Measurements from ENCODE around the gene SLC22A5.
"Not testable (repeated sequence)": the region's sequence is repeated elsewhere in the genome, so short reads cannot be mapped to it uniquely, and the experiment has no call there.

Gene SLC22A5

DNA sequence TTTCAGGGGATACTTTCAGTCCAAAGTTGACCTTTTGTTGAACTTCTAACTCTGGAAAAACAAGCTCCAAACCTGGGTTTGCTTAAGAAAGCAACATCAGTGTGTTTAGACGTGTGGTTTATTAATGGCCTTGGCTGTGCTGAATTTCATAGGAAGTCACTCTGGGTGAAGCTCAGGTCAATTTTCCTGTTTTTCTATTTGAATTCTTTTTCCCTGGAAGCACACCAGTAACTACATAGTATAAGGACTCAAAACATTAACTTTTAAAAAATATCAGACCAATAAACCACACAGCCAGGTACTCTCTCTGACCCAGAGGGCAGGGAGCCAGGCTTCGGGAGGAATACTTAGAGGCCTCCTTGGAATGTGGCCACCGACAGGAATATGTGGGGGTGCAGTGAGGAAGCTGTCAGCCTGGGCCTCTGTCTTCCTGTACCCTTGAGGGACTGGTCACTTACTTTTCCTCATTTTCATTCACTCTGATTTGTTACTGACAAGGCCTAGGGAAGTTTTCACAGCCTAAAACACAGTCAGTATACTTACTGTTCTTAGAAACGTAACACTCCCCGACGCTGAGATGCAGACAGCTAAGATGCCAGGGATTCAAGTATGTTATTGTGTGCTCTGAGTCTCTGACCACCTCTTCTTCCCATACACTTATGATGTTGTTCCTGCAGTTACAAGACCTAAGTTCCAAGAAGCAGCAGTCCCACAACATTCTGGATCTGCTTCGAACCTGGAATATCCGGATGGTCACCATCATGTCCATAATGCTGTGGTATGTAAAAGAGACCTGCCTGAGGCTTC lies 18.9 kb downstream of the SLC22A5 start:
- DNase-seq (ENCODE audit: low spot score), result no peak

DNA sequence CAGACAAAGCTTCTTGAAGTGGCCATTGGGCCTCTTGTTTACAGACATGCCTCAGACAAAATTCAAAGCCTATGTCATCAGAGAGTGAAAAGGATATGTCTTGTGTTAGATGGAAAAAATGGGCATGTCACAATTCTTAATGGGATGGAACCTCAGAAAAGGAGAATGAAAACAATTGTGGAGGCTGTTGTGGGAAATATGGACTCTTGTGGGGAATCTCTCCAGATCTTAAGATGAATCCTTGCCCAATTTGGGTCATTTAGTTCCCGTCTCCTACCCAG lies 19.5 kb downstream of the SLC22A5 start:
- no peak for DNase-seq (ENCODE audit: low spot score)

DNA sequence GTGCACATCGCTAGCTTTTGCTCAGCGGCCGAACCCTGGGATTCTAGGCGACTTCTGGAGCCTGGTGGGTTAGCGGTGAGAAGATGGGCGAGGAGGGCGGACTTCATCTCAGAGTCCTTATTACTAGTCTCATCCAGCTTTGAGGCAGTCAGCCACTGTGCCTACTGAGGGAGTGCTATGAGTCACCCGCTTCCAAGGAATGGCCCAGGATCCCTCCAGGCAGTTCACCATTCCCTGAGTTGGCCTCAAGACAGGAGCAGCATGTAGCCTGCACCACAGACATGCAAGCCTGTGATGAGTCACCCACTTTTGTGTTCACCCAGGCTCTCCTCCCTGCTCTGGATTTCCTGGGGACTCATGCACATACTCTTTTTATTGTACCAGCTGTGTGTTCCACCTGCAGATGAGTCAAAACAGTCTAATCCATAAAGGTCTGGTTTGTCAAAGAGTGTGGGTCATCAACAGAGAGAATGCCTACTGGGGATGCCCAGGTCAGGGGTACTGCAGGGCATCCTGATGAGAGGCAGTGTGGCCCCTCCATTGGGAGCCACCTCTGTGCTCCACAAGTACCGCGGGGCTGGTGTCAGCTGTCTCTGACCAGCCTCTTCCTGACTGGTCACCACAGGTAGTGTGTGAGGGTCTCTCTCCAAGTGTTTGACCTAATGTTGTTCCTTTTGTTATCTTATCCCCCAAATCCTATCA lies 20.2 kb downstream of the SLC22A5 start:
- DNase-seq (ENCODE audit: low spot score), result peak; percentile 89

DNA sequence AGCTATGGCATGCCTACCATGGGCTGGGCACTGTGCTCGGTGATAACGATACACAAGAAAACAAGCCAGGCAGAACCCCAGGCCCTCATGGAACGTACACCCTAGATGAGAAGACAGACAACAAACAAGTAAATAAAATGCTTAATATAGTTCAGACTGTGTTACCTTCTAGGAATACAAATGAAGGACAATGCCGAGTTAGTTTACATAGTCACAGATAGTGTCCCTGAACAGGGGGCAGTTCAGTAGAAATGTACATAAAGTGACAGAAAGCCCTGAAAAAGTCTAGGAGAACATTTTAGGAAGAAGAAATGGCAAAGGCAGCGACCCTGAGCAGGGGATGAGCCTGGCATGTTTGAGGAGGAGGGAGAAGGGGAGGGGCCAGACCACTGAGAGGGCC lies 21.7 kb downstream of the SLC22A5 start:
- DNase-seq (ENCODE audit: low spot score), result no peak

DNA sequence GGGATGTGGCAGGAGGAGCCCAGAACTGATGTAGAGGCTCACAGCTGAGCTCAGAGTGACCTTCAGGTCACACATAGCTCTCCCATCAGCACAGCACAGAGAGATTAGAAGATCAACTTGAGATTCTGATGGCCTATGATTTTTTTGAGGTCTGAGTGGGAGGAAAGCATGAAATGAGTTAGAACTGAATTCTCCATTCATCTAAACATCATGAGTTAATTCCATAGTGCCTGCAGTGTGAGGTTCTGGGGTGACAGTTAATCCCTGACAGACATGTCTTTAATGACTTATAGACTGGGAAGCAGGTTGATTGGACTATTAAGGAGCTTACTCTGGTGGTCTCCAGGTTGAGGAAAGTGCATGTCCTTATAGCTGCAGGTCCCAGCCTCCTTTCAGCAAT lies 22.4 kb downstream of the SLC22A5 start:
- DNase-seq (ENCODE audit: low spot score), result no peak

DNA sequence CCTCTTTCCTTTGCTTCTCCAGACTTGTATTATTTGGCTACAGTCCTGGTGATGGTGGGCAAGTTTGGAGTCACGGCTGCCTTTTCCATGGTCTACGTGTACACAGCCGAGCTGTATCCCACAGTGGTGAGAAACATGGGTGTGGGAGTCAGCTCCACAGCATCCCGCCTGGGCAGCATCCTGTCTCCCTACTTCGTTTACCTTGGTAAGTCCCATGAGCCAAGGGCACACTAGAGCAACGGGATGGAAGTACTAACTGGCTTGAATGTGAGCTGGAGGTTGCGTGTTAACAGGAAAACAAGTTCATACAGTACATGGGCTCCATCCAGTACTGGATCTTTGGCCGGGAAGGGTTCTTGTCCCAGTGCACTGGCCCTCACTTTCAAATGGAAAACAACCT lies 22.9 kb downstream of the SLC22A5 start:
- DNase-seq (ENCODE audit: low spot score), result no peak

DNA sequence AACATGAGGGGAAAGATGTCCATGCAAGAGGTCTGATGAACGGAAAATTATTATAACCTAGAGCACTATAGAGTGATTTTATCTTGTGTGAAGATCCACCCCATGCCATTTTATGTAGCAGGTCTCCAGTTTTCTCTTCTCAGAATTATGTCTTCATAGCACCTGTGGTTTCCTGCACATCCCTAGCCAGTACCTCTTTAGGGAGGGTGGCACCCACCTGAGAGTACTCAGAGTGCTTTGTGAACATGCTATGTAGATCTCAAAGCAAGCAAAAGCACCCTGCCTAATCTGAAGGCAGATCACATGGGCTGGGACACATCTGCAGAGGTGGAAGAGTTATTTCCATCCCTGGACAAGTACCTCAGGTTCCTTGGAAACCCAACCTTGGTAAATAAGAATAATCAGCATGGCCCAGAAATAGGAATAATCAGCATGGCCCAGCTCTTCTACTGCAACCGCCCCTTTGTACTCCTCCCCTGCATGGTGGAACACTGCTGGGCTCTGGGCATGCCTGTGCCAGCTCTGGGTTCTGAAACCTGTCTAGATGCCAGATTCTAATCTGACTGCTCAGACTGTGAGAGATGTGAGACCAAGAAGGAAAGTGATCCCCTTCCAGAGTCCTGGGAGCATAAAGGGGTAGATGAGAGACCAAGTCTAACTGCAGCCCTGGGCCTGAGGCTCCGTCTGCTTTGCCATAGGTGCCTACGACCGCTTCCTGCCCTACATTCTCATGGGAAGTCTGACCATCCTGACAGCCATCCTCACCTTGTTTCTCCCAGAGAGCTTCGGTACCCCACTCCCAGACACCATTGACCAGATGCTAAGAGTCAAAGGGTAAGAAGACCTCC lies 23.7 kb downstream of the SLC22A5 start:
- DNase-seq (ENCODE audit: low spot score), result no peak

DNA sequence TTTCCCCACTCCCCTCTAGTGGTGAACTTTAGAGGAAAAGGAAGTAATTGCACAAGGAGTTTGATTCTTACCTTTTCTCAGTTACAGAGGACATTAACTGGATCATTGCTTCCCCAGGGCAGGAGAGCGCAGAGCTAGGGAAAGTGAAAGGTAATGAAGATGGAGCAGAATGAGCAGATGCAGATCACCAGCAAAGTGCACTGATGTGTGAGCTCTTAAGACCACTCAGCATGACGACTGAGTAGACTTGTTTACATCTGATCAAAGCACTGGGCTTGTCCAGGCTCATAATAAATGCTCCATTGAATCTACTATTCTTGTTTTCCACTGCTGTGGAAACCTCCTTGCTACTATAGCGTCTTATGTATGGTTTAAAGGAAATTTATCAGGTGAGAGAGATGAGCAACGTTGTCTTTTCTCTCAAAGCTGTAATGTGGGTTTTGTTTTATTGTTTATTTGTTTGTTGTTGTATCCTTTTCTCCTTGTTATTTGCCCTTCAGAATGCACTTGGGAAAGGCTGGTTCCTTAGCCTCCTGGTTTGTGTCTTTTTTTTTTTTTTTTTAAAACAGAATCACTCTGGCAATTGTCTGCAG lies 25.3 kb downstream of the SLC22A5 start:
- no peak for DNase-seq (ENCODE audit: low spot score)

DNA sequence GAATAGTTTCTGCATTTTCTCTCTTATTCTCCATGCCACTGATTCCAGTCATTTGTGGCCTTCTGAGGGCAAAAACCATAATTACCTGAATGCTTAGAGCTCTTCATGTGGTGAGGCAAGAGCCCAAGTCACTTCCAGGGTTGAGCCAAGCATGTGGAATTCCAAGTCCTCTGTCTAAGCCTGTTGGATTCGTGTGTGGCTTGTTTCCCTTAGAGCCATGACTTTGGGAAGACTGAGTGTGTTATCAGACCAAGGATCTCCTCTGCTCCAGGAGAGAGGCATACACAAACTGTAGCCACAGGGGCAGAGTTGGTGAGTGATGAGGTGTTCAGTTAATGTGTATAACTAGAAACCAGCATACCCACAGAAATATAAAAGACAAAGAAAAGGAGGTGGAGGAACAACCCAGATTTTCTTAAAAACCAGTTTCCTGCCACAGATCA lies 27.1 kb downstream of the SLC22A5 start:
- no peak for DNase-seq (ENCODE audit: low spot score)

DNA sequence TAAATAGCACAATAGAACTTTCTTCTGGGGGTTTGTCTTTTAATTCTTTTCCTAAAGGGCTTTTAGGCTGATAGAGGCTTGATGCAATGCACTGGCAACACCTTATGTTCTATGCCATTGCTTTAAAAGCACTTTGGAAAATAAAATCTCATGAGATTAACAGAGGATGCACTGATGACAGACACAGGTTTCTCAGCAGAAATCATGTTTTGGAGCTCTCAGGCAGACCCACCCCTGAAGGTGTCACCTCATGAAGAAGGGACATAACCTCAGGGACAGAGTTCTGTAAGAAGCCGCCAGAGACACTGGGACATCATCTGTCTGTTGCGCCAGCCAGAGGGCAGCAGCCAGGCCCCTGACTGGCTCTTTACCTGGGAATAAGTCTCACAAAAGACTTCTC lies 27.7 kb downstream of the SLC22A5 start:
- no peak for DNase-seq (ENCODE audit: low spot score)

DNA sequence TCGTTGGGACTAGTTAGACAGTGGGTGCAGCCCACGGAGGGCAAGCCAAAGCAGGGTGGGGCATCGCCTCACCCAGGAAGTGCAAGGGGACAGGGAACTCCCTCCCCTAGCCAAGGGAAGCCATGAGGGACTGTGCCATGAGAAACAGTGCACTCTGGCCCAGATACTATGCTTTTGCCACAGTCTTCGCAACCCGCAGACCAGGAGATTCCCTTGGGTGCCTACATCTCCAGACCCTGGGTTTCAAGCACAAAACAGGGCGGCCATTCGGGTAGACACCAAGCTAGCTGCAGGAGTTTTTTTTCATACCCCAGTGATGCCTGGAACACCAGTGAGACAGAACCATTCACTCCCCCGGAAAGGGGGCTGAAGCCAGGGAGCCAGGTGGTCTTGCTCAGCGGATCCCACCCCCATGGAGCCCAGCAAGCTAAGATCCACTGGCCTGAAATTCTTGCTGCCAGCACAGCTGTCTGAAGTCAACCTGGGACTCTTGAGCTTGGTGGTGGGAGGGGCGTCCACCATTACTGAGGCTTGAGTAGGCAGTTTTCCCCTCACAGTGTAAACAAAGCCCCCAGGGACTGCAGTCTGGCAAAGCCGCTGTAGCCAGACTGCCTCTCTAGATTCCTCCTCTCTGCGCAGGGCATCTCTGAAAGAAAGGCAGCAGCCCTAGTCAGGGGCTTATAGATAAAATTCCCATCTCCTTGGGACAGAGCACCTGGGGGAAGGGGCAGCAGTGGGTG lies 28.6 kb downstream of the SLC22A5 start:
- DNase-seq (ENCODE audit: low spot score), result not testable (repeated sequence)

DNA sequence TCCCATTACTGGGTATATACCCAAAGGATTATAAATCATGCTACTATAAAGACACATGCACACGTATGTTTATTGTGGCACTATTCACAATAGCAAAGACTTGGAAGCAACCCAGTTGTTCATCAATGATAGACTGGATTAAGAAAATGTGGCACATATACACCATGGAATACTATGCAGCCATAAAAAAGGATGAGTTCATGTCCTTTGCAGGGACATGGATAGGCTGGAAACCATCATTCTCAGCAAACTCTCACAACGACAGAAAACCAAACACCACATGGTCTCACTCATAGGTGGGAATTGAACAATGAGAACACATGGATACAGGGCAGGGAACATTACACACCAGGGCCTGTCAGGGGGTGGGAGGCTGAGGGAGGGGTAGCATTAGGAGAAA lies 34.5 kb downstream of the SLC22A5 start:
- DNase-seq (ENCODE audit: low spot score), result not testable (repeated sequence)

DNA sequence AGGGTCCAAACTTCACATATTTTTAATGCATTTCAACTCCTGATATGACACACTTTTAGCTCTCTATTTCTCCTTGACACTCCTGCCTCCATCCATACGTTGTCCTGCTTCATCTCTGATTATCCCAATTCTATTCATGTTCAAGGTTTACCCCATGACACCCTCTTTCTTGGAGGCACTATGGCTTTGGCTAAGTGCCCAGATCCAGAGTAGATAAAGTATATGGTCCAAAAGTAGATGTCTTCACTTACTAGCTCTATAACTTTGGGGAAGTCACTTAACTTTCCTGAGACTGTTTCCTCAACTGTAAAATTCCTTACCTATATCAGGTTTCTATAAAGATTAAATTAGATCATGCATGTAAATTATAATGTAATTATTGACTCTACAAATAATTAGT lies 36.1 kb downstream of the SLC22A5 start:
- no peak for DNase-seq (ENCODE audit: low spot score)

DNA sequence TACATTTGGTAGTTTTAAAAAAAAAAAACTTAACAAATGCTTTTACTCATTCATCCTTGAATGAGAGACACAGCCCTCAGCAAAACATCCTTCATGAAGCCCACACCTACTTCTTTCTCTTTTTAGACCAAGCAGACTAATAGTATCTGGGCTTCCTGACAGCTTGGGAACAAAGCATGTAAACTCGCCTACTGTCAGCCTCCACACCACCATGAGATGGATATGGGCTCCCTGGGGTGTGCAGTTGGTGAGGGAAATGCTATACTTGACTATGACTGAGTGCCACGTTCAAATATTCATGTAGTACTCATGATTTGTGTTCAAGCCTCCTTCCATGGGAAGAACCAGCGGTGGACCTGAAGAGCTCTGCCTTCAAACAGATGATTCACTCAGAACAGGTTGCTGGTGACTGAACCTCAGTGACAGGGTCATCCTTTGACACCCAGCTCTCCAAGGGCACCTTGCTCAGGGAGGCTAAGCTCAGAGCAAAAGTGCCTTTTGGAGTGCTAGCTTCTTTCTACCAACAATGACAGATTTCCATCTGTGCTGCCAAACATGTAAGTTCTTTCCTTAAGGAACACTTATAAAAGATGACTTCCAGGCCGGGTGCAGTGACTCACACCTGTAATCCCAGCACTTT lies 36.8 kb downstream of the SLC22A5 start:
- no peak for DNase-seq (ENCODE audit: low spot score)

DNA sequence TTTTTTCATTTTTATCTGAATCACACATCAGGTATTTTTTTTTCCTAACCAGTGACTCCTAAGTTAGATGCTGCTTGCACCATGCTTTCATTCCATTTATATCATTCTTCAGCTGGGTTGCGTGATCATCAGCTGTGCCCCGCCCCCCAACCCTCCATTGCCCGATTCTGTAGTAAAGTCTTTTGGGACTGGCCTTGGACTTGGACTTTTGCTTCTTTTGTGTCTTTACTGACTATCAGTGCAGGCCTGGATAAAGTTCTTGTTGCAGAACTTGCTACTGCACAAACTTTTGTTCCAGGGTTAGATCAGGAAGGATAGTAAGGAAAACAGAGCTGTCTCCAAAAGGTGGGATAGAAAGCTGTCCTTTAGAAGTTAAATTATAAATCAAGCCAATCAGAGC lies 38.5 kb downstream of the SLC22A5 start:
- DNase-seq (ENCODE audit: low spot score), result no peak

DNA sequence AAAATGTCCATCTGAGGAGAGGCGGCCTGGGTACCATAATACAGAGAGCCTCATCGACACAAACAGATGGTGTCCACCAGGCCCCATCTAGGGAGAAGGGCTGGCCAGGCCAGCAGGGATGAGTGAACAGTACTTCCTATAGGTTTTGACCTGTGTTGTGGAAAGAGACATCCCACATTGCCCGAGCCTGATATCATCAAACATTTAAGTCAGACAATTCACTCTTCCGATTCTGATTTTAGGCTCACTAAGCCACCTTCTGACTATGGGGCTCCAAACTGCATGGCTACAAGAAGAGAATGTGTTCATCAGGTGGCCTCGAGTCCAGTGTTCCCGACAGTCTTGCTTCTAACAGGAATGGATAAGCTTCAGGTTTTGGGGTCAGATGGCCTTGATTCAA lies 38.9 kb downstream of the SLC22A5 start:
- DNase-seq (ENCODE audit: low spot score), result no peak

DNA sequence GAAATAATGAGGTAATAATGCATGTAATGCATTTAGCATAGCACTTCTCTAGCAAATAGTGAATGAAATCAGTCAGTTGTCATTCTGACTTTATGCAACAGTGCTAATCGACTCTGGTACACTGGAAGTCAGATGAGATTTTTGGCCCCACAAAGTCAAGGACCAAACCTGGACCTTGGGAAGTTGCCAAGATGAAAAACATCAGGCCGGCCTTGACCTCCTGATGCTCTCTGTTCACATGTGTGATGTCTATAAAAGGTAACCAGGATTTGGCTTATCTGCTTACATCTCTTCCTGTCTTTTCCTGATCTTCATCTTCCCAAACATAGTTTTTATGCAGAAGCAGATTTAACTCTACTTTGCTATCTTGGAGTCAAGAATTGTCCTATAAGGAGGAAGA lies 39.5 kb downstream of the SLC22A5 start:
- no peak for DNase-seq (ENCODE audit: low spot score)

DNA sequence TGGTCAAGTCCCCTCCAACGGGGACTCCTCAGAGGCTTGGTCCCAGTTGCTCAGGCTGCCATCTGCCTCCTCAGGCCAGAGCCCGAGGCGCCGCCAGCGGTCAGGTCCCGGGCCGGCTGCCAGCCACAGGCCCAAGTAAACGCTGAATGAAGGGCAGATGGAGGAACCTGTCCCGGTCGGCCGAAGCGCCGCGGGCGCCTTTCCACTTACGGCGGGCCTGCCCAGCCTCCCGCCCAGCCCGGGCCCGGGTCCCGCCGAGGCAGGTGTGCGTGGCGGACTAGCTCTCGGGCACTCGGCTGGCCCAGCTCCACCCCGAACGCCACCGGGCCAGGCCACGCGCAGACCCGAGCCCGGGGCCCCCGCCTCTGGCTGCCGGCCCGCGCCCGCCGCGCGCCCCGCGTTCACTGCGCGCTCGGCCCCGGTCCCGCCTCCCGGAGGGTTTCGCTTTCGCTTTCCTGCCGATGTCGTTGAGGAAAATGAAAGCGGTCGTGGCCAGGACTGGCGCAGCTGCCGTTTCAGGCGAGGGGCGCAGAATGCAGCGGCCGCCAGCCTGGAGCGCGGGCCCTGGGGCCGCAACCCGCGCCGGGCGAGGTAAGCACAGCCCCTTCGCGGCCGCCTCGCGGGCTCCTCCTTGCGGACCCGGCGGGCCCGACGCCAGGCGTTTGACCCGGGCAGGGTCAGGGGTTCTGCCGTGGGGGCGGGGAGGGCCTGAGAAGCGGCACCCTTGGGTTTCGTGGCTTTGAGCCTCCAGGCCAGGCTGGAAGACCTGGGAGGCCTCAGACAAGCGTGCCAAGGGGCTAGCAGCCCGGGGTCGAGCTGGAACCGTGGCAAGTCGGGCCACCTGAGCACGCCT lies 41.2 kb downstream of the SLC22A5 start:
- DNase-seq (ENCODE audit: low spot score), result peak; percentile 84

DNA sequence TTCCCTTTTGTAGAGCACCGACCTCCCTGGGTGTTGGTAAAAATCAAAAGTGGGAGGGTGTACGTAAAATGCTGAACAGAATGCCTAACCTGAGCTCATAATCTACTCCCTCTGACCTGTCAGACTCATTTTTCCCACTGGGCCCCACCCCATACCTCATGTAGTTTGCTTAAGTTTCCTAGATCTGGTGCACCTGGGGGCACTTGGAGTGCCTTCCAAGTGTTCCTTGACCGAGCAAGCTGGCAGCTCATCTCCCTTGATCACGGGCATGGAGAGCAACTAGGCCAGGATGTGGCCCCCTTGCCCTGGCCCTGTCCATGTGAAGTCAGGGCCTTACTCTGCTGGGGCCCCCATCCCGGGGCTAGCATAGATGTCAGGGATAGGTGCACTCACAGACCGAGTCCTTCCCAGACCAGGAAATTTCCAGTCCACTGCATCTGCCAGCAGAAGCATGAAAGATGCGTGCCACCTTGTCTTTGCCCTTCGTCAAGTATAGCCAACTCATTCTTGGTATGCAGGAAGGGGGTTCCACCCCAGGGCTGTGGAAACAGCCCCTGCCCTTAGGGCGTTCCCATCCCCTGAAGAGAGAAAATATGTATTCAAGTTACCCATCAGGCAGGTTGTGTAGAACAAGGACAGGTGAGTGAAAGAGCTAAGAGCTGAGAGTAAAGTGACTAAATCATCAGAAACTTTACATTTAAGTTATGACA lies 41.9 kb downstream of the SLC22A5 start:
- DNase-seq (ENCODE audit: low spot score), result peak; percentile 11

DNA sequence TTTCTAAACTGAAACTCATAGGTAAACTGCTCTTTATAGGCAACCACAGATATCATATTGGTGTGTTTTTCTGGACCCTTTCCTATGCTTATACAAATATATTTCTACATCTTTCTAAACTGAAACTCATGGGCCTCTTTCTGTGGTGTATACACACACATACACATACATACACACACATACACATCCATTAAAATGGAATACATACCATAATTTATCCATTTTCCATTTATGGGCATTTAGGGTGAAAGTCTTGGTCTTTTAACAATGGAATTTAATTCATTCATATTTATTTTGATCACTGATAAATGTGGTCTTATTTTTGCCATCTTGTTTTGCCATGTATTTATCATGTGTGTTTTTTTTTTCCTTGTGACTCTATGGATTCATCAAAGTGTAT lies 44.1 kb downstream of the SLC22A5 start:
- DNase-seq (ENCODE audit: low spot score), result no peak
